NCI-H128 (cell line): Measurements from ENCODE around the gene C1orf122.

Experiments
- DNase-seq: peaks from one replicate; lab custom pipeline; 2025; ENCODE audit not compliant: unreplicated experiment; lab: John Stamatoyannopoulos, UW

C1orf122 gene

GRCh38 chr1:37844536-37844935 is 36.9 kb downstream of the C1orf122 start:
- no peak for DNase-seq

GRCh38 chr1:37845049-37845646 is 37.6 kb downstream of the C1orf122 start:
- no peak for DNase-seq

GRCh38 chr1:37845786-37846185 is 38.2 kb downstream of the C1orf122 start:
- DNase-seq: no peak

GRCh38 chr1:37846647-37847339 is 39.2 kb downstream of the C1orf122 start:
- no peak for DNase-seq

GRCh38 chr1:37849480-37849879 is 41.9 kb downstream of the C1orf122 start:
- DNase-seq: no peak

GRCh38 chr1:37850352-37850955 is 42.9 kb downstream of the C1orf122 start:
- no peak for DNase-seq

GRCh38 chr1:37851262-37851661 is 43.7 kb downstream of the C1orf122 start:
- DNase-seq: no peak

- DNase-seq: no peak
These were observed 44.2 kb downstream of the C1orf122 start for GRCh38 chr1:37851782-37852210.

- DNase-seq: no peak
These were observed 45.6 kb downstream of the C1orf122 start for GRCh38 chr1:37853157-37853556.

- no peak for DNase-seq
These were observed 46.8 kb downstream of the C1orf122 start for GRCh38 chr1:37854406-37854805.
